IMR-90 (cell line): Measurements from ENCODE around the gene ZFR2. TPM values are rescaled to one million over a fixed set of nuclear protein-coding genes. Genes with fewer than 3 reads are reported as not detected.

Experiments used
- microRNA-seq, 2 experiments: library from miRNA; stranded (forward) in 1 of 2; unstranded in 1 of 2; fragments of 10-50 nt in 1 of 2; fragments of <30 nt in 1 of 2; gene quantifications in 1 of 2; microRNA quantifications in 1 of 2; one replicate each; pipeline versions ENCODE3 to v1.1.0; 2013 to 2020; ENCODE audit not compliant: insufficient read depth in 1 of 2, insufficient read length in 1 of 2, unreplicated experiment in 1 of 2
- polyA plus RNA-seq, 3 experiments: library from polyadenylated mRNA; depleted of rRNA; stranded (reverse); fragments of >200 nt; gene quantifications; 2 replicates each; pipeline ENCODE4 v1.2.3, GENCODE V29; 2012; ENCODE audit warnings: low replicate concordance in 1 of 3
- small RNA-seq, 5 experiments: library from RNA; depleted of rRNA; stranded (forward); fragments of <200 nt; gene quantifications; one replicate each; pipeline ENCODE3, GENCODE V24; 2012
- total RNA-seq: library from RNA; depleted of rRNA; stranded (reverse); fragments of >200 nt; gene quantifications from 2 replicates; pipeline ENCODE4 v1.2.3, GENCODE V29; 2012; rRNA removed

The ZFR2 gene
- total and polyA plus RNA-seq, 2 of the 4 experiments (the other 2 are of a cell fraction): 0.19 TPM; not detected in 1

Small RNA genes lying within 50 kb of the gene (microRNA-seq; reads per million reads assigned to microRNA genes)
- not detected for gene AC005777.1 (ENCODE audit: insufficient read depth, insufficient read length)

Small RNA genes lying within 50 kb of the gene (small RNA-seq; reads per million reads assigned to genes)
- gene AC005777.1: 0 reads per million in 5 experiments

Other genes with a start within 250 kb of the ZFR2 start
- gene CACTIN, start 242.2 kb downstream of the ZFR2 start, total RNA-seq: 10.8 and 12.8 TPM in 2 replicates
- gene CACTIN, start 242.2 kb downstream of the ZFR2 start, polyA plus RNA-seq (2012; rRNA removed): 19.5 and 25.1 TPM in 2 replicates
- gene PIP5K1C, start 168.6 kb downstream of the ZFR2 start, total RNA-seq: 10.8 and 13.6 TPM in 2 replicates
- 23.3 and 28.0 TPM in 2 replicates for gene PIP5K1C, start 168.6 kb downstream of the ZFR2 start, polyA plus RNA-seq (2012; rRNA removed)
- gene TJP3, start 160.7 kb downstream of the ZFR2 start, total RNA-seq: not detected in 2 replicates
- gene TJP3, start 160.7 kb downstream of the ZFR2 start, polyA plus RNA-seq (2012; rRNA removed): not detected in 2 replicates
- gene APBA3, start 107.3 kb downstream of the ZFR2 start, total RNA-seq: 8.6 and 9.5 TPM in 2 replicates
- 18.4 and 21.0 TPM in 2 replicates for gene APBA3, start 107.3 kb downstream of the ZFR2 start, polyA plus RNA-seq (2012; rRNA removed)
- 55.9 and 68.6 TPM in 2 replicates for gene MRPL54, start 106.4 kb downstream of the ZFR2 start, total RNA-seq
- 75.7 and 96.5 TPM in 2 replicates for gene MRPL54, start 106.4 kb downstream of the ZFR2 start, polyA plus RNA-seq (2012; rRNA removed)
- gene RAX2, start 96.8 kb downstream of the ZFR2 start, total RNA-seq: not detected in 2 replicates
- gene RAX2, start 96.8 kb downstream of the ZFR2 start, polyA plus RNA-seq (2012; rRNA removed): not detected in 2 replicates
- not detected in 2 replicates for gene MATK, start 82.7 kb downstream of the ZFR2 start, total RNA-seq
- gene MATK, start 82.7 kb downstream of the ZFR2 start, polyA plus RNA-seq (2012; rRNA removed): not detected in 2 replicates
- 0.28 and 0.36 TPM in 2 replicates for gene ATCAY, start 11.6 kb upstream of the ZFR2 start, total RNA-seq
- gene ATCAY, start 11.6 kb upstream of the ZFR2 start, polyA plus RNA-seq (2012; rRNA removed): 0.19 and 0.31 TPM in 2 replicates
- gene NMRK2, start 64.0 kb upstream of the ZFR2 start, total RNA-seq: not detected in 2 replicates
- not detected in 2 replicates for gene NMRK2, start 64.0 kb upstream of the ZFR2 start, polyA plus RNA-seq (2012; rRNA removed)
- gene DAPK3, start 102.1 kb upstream of the ZFR2 start, total RNA-seq: 128 and 145 TPM in 2 replicates
- gene DAPK3, start 102.1 kb upstream of the ZFR2 start, polyA plus RNA-seq (2012; rRNA removed): 188 and 202 TPM in 2 replicates
- 1,727 and 2,161 TPM in 2 replicates for gene EEF2, start 116.4 kb upstream of the ZFR2 start, total RNA-seq
- gene EEF2, start 116.4 kb upstream of the ZFR2 start, polyA plus RNA-seq (2012; rRNA removed): 1,505 and 1,547 TPM in 2 replicates
- gene PIAS4, start 138.7 kb upstream of the ZFR2 start, total RNA-seq: 10.8 and 13.6 TPM in 2 replicates
- 12.1 and 16.6 TPM in 2 replicates for gene PIAS4, start 138.7 kb upstream of the ZFR2 start, polyA plus RNA-seq (2012; rRNA removed)
- gene ZBTB7A, start 197.9 kb upstream of the ZFR2 start, total RNA-seq: 3.2 and 4.2 TPM in 2 replicates
- 10.3 and 14.7 TPM in 2 replicates for gene ZBTB7A, start 197.9 kb upstream of the ZFR2 start, polyA plus RNA-seq (2012; rRNA removed)